ENCODE results near the gene ERAL1.

GRCh38 chr17:28885363-28885762 lies 30.5 kb downstream of the ERAL1 start:
- TF ChIP-seq EZH2 (IDR thresholded peaks at IDR 0.05; ENCODE audit: low read length): no peak
- no peak for TF ChIP-seq CTCF (optimal IDR thresholded peaks at IDR 0.05 in 1 of 3, IDR thresholded peaks at IDR 0.05 in 1 of 3, conservative IDR thresholded peaks at IDR 0.05 in 1 of 3; ENCODE audit: extremely low read depth in 1 of 3, insufficient read depth in 2 of 3, low read length in 3 of 3)

Data from keratinocyte (primary cell).